ENCODE data around the gene AIF1L.

AIF1L gene

GRCh38 chr9:131087354-131087893 lies 8.9 kb upstream of the AIF1L start:
- TF ChIP-seq EZH2phosphoT487 (conservative IDR thresholded peaks at IDR 0.05; ENCODE audit: low read length), result no peak
- TF ChIP-seq CTCF (IDR thresholded peaks at IDR 0.05; ENCODE audit: insufficient read depth, low read length, poor library complexity, severe bottlenecking), result no peak
- Histone ChIP-seq H3K9me2 (replicated peaks; ENCODE audit: insufficient read depth, low read length) (no peaks in the 10 kb centered on the region), H3K9me3 (ENCODE audit: insufficient read depth, low read length) (no peaks in the 10 kb centered on the region), H4K20me1 (ENCODE audit: low read depth, low read length) (no peaks in the 10 kb centered on the region), H3K4me2 (ENCODE audit: low read depth, low read length, poor library complexity, severe bottlenecking) (no peak overlapping the region), H3K9ac (ENCODE audit: low read length) (no peak overlapping the region), H2AFZ (ENCODE audit: low read depth, low read length, severe bottlenecking) (no peak overlapping the region), H3K27me3 (ENCODE audit: low read length) (no peaks in the 10 kb centered on the region), H3K4me3 (ENCODE audit: insufficient read depth, low read length, poor library complexity, severe bottlenecking) (no peak overlapping the region), H3F3A (ENCODE audit: insufficient read depth) (no peaks in the 10 kb centered on the region), H3K36me3 (ENCODE audit: low read length) (no peaks in the 10 kb centered on the region), H3K27ac (ENCODE audit: low read depth, low read length) (no peak overlapping the region), H3K79me2 (ENCODE audit: insufficient read depth, low read length) (no peaks in the 10 kb centered on the region)

- no peak for TF ChIP-seq CTCF (IDR thresholded peaks at IDR 0.05; ENCODE audit: insufficient read depth, low read length, poor library complexity, severe bottlenecking)
- H3K9me2 ChIP-seq (replicated peaks; ENCODE audit: insufficient read depth, low read length), result no peaks in the 10 kb centered on the region
- no peaks in the 10 kb centered on the region for H3K9me3 ChIP-seq (ENCODE audit: insufficient read depth, low read length)
- no peaks in the 10 kb centered on the region for H3K36me3 ChIP-seq (ENCODE audit: low read length)
- no peaks in the 10 kb centered on the region for H3K27me3 ChIP-seq (ENCODE audit: low read length)
- H2AFZ ChIP-seq (ENCODE audit: low read depth, low read length, severe bottlenecking), result no peak overlapping the region
- H3K4me3 ChIP-seq (ENCODE audit: insufficient read depth, low read length, poor library complexity, severe bottlenecking), result no peak overlapping the region
- no peak overlapping the region for H3K27ac ChIP-seq (ENCODE audit: low read depth, low read length)
- no peaks in the 10 kb centered on the region for H4K20me1 ChIP-seq (ENCODE audit: low read depth, low read length)
- no peaks in the 10 kb centered on the region for H3K79me2 ChIP-seq (ENCODE audit: insufficient read depth, low read length)
- H3K9ac ChIP-seq (ENCODE audit: low read length), result no peak overlapping the region
- no peak overlapping the region for H3K4me2 ChIP-seq (ENCODE audit: low read depth, low read length, poor library complexity, severe bottlenecking)
- H3F3A ChIP-seq (ENCODE audit: insufficient read depth), result no peaks in the 10 kb centered on the region
These were observed 6.1 kb upstream of the AIF1L start for GRCh38 chr9:131090025-131090787.

GRCh38 chr9:131091352-131091992 lies 4.9 kb upstream of the AIF1L start:
- no peaks in the 10 kb centered on the region for H3K36me3 ChIP-seq (ENCODE audit: low read length)
- no peak overlapping the region for H3K27ac ChIP-seq (ENCODE audit: low read depth, low read length)
- no peaks in the 10 kb centered on the region for H3K27me3 ChIP-seq (ENCODE audit: low read length)
- H3K9me2 ChIP-seq (replicated peaks; ENCODE audit: insufficient read depth, low read length), result no peaks in the 10 kb centered on the region
- no peak overlapping the region for H3K9ac ChIP-seq (ENCODE audit: low read length)
- H4K20me1 ChIP-seq (ENCODE audit: low read depth, low read length), result no peaks in the 10 kb centered on the region
- H3K4me2 ChIP-seq (ENCODE audit: low read depth, low read length, poor library complexity, severe bottlenecking), result no peak overlapping the region
- H3F3A ChIP-seq (ENCODE audit: insufficient read depth), result no peaks in the 10 kb centered on the region
- H3K9me3 ChIP-seq (ENCODE audit: insufficient read depth, low read length), result no peaks in the 10 kb centered on the region
- no peaks in the 10 kb centered on the region for H3K79me2 ChIP-seq (ENCODE audit: insufficient read depth, low read length)
- no peak overlapping the region for H2AFZ ChIP-seq (ENCODE audit: low read depth, low read length, severe bottlenecking)
- H3K4me3 ChIP-seq (ENCODE audit: insufficient read depth, low read length, poor library complexity, severe bottlenecking), result no peak overlapping the region
- TF ChIP-seq EZH2phosphoT487 (conservative IDR thresholded peaks at IDR 0.05; ENCODE audit: low read length), result no peak
- no peak for TF ChIP-seq CTCF (IDR thresholded peaks at IDR 0.05; ENCODE audit: insufficient read depth, low read length, poor library complexity, severe bottlenecking)
